Erythroblast (primary cell): Measurements from ENCODE around the gene APPL2.

Source experiments
- GATA1 ChIP-seq: IDR thresholded peaks from 2 replicates; pipeline ENCODE4 v1.6.1; 2011; ENCODE audit warnings: low read depth, mild to moderate bottlenecking, control low read depth, low read length, moderate library complexity
- POLR2A ChIP-seq: IDR thresholded peaks from 2 replicates; pipeline ENCODE4 v1.6.1; 2011; ENCODE audit warnings: mild to moderate bottlenecking, low read length

GRCh38 chr12:105228966-105229365 lies 7.0 kb downstream of the APPL2 start:
- TF ChIP-seq POLR2A (no peak), GATA1 (no peak)
